ENCODE measurements around the gene WIPI1.

DNA sequence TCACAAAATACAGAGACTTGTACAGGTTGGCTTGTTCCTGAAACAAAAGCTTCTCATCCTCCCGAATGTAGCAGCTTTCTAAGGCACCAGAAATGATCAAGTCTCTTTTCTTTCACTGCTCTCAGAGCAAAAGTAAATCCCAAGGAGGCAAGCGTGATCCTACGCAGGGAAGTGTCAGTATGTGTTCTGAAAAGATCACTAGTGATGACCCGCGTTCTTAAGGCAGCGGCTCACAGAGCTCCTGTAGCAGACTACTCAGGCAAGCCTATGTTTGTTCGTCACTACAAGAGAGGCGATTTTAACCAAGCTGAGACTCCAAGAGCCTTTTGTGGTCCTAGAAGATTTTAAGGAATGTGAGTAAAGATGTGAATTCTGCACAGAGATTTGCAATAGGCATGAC lies 34.5 kb downstream of the WIPI1 start:
- TF ChIP-seq, protein P1, sequence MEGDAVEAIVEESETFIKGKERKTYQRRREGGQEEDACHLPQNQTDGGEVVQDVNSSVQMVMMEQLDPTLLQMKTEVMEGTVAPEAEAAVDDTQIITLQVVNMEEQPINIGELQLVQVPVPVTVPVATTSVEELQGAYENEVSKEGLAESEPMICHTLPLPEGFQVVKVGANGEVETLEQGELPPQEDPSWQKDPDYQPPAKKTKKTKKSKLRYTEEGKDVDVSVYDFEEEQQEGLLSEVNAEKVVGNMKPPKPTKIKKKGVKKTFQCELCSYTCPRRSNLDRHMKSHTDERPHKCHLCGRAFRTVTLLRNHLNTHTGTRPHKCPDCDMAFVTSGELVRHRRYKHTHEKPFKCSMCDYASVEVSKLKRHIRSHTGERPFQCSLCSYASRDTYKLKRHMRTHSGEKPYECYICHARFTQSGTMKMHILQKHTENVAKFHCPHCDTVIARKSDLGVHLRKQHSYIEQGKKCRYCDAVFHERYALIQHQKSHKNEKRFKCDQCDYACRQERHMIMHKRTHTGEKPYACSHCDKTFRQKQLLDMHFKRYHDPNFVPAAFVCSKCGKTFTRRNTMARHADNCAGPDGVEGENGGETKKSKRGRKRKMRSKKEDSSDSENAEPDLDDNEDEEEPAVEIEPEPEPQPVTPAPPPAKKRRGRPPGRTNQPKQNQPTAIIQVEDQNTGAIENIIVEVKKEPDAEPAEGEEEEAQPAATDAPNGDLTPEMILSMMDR (IDR thresholded peaks at IDR 0.05): no peak
- TF ChIP-seq, protein P2, sequence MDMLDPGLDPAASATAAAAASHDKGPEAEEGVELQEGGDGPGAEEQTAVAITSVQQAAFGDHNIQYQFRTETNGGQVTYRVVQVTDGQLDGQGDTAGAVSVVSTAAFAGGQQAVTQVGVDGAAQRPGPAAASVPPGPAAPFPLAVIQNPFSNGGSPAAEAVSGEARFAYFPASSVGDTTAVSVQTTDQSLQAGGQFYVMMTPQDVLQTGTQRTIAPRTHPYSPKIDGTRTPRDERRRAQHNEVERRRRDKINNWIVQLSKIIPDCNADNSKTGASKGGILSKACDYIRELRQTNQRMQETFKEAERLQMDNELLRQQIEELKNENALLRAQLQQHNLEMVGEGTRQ (CRISPR knock-in tag; IDR thresholded peaks at IDR 0.05): no peak
- TF ChIP-seq RELA (CRISPR knock-in tag; IDR thresholded peaks at IDR 0.05; ENCODE audit: borderline replicate concordance): no peak
- TF ChIP-seq, protein P3, sequence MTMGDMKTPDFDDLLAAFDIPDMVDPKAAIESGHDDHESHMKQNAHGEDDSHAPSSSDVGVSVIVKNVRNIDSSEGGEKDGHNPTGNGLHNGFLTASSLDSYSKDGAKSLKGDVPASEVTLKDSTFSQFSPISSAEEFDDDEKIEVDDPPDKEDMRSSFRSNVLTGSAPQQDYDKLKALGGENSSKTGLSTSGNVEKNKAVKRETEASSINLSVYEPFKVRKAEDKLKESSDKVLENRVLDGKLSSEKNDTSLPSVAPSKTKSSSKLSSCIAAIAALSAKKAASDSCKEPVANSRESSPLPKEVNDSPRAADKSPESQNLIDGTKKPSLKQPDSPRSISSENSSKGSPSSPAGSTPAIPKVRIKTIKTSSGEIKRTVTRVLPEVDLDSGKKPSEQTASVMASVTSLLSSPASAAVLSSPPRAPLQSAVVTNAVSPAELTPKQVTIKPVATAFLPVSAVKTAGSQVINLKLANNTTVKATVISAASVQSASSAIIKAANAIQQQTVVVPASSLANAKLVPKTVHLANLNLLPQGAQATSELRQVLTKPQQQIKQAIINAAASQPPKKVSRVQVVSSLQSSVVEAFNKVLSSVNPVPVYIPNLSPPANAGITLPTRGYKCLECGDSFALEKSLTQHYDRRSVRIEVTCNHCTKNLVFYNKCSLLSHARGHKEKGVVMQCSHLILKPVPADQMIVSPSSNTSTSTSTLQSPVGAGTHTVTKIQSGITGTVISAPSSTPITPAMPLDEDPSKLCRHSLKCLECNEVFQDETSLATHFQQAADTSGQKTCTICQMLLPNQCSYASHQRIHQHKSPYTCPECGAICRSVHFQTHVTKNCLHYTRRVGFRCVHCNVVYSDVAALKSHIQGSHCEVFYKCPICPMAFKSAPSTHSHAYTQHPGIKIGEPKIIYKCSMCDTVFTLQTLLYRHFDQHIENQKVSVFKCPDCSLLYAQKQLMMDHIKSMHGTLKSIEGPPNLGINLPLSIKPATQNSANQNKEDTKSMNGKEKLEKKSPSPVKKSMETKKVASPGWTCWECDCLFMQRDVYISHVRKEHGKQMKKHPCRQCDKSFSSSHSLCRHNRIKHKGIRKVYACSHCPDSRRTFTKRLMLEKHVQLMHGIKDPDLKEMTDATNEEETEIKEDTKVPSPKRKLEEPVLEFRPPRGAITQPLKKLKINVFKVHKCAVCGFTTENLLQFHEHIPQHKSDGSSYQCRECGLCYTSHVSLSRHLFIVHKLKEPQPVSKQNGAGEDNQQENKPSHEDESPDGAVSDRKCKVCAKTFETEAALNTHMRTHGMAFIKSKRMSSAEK (CRISPR knock-in tag; IDR thresholded peaks at IDR 0.05; ENCODE audit: borderline replicate concordance): no peak
- TF ChIP-seq, protein P4, sequence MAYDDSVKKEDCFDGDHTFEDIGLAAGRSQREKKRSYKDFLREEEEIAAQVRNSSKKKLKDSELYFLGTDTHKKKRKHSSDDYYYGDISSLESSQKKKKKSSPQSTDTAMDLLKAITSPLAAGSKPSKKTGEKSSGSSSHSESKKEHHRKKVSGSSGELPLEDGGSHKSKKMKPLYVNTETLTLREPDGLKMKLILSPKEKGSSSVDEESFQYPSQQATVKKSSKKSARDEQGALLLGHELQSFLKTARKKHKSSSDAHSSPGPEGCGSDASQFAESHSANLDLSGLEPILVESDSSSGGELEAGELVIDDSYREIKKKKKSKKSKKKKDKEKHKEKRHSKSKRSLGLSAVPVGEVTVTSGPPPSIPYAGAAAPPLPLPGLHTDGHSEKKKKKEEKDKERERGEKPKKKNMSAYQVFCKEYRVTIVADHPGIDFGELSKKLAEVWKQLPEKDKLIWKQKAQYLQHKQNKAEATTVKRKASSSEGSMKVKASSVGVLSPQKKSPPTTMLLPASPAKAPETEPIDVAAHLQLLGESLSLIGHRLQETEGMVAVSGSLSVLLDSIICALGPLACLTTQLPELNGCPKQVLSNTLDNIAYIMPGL (CRISPR knock-in tag; IDR thresholded peaks at IDR 0.05): no peak
- TF ChIP-seq, protein P5, sequence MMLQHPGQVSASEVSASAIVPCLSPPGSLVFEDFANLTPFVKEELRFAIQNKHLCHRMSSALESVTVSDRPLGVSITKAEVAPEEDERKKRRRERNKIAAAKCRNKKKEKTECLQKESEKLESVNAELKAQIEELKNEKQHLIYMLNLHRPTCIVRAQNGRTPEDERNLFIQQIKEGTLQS (CRISPR knock-in tag; conservative IDR thresholded peaks at IDR 0.05): no peak
- TF ChIP-seq SP1 (CRISPR knock-in tag; conservative IDR thresholded peaks at IDR 0.05): no peak
- TF ChIP-seq, protein P6, sequence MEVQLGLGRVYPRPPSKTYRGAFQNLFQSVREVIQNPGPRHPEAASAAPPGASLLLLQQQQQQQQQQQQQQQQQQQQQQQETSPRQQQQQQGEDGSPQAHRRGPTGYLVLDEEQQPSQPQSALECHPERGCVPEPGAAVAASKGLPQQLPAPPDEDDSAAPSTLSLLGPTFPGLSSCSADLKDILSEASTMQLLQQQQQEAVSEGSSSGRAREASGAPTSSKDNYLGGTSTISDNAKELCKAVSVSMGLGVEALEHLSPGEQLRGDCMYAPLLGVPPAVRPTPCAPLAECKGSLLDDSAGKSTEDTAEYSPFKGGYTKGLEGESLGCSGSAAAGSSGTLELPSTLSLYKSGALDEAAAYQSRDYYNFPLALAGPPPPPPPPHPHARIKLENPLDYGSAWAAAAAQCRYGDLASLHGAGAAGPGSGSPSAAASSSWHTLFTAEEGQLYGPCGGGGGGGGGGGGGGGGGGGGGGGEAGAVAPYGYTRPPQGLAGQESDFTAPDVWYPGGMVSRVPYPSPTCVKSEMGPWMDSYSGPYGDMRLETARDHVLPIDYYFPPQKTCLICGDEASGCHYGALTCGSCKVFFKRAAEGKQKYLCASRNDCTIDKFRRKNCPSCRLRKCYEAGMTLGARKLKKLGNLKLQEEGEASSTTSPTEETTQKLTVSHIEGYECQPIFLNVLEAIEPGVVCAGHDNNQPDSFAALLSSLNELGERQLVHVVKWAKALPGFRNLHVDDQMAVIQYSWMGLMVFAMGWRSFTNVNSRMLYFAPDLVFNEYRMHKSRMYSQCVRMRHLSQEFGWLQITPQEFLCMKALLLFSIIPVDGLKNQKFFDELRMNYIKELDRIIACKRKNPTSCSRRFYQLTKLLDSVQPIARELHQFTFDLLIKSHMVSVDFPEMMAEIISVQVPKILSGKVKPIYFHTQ (CRISPR knock-in tag; IDR thresholded peaks at IDR 0.05): no peak
- TF ChIP-seq, protein P7, sequence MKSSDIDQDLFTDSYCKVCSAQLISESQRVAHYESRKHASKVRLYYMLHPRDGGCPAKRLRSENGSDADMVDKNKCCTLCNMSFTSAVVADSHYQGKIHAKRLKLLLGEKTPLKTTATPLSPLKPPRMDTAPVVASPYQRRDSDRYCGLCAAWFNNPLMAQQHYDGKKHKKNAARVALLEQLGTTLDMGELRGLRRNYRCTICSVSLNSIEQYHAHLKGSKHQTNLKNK (CRISPR knock-in tag; IDR thresholded peaks at IDR 0.05): no peak

Measured in WTC11 (cell line).